ENCODE measurements around the gene LDLRAD4.

GRCh38 chr18:13444430-13445240 is 226.1 kb downstream of the LDLRAD4 start:
- TF ChIP-seq POLR2A (IDR thresholded peaks at IDR 0.05; ENCODE audit: low read depth, low read length), result no peak
- no peak for TF ChIP-seq POLR2AphosphoS5 (IDR thresholded peaks at IDR 0.05; ENCODE audit: low read depth, low read length)
- no peak for TF ChIP-seq TAF1 (IDR thresholded peaks at IDR 0.05; ENCODE audit: low read depth, low read length)
- TF ChIP-seq SPI1 (IDR thresholded peaks at IDR 0.05; ENCODE audit: low read depth, low read length), result no peak
- TF ChIP-seq PAX5 (IDR thresholded peaks at IDR 0.05; ENCODE audit: insufficient read depth, low read length, severe bottlenecking), result no peak
- no peak for TF ChIP-seq POU2F2 (IDR thresholded peaks at IDR 0.05; ENCODE audit: low read depth, low read length)

Data from GM12891 (cell line).